Ramos (cell line): ENCODE measurements around the gene AARS1.
"Not testable (repeated sequence)": the region's sequence is repeated elsewhere in the genome, so short reads cannot be mapped to it uniquely, and the experiment has no call there.

Experiments used
- in situ Hi-C: fragments of 300-500 bp; cut with MboI; formaldehyde crosslinking; loops from one replicate; pipeline ENCODE4 v1.14.3; 2022; ENCODE audit warnings: low sequenced_read_pairs; ENCODE audit not compliant: unreplicated experiment

Gene AARS1

GRCh38 chr16:70289229-70290094 lies at the start of gene AARS1:
Gene AARS1, minus strand, starts transcription at chr16:70289506. Its CDS starts 6,743 bp downstream, at chr16:70282763.
- in situ Hi-C loops, result no loop called here

- in situ Hi-C loops, result no loop called here
Measured at GRCh38 chr16:70337814-70338213, 48.5 kb upstream of the AARS1 start.

- in situ Hi-C loops, result not testable (repeated sequence)
Measured at GRCh38 chr16:70332728-70333127, 43.4 kb upstream of the AARS1 start.

- in situ Hi-C loops, result no loop called here
Measured at GRCh38 chr16:70331588-70332358, 42.5 kb upstream of the AARS1 start.

- in situ Hi-C loops, result no loop called here
Measured at GRCh38 chr16:70331091-70331490, 41.8 kb upstream of the AARS1 start.

- in situ Hi-C loops, result no loop called here
Measured at GRCh38 chr16:70324998-70325747, 35.9 kb upstream of the AARS1 start.

GRCh38 chr16:70320121-70320520 lies 30.8 kb upstream of the AARS1 start:
- in situ Hi-C loops, result no loop called here

GRCh38 chr16:70307726-70308125 lies 18.4 kb upstream of the AARS1 start:
- in situ Hi-C loops, result not testable (repeated sequence)

GRCh38 chr16:70306880-70307279 lies 17.6 kb upstream of the AARS1 start:
- in situ Hi-C loops, result no loop called here

- in situ Hi-C loops, result no loop called here
Measured at GRCh38 chr16:70304892-70305448, 15.7 kb upstream of the AARS1 start.

GRCh38 chr16:70302745-70303144 lies 13.4 kb upstream of the AARS1 start:
- in situ Hi-C loops, result no loop called here

- in situ Hi-C loops, result no loop called here
Measured at GRCh38 chr16:70301121-70301520, 11.8 kb upstream of the AARS1 start.

- in situ Hi-C loops, result no loop called here
Measured at GRCh38 chr16:70298988-70299938, 10.0 kb upstream of the AARS1 start, which contains the start of gene DDX19B. Gene DDX19B, plus strand, starts transcription at chr16:70299186. Its CDS starts 112 bp downstream, at chr16:70299298.

GRCh38 chr16:70295634-70296033 lies 6.3 kb upstream of the AARS1 start:
- in situ Hi-C loops, result no loop called here

- in situ Hi-C loops, result no loop called here
Measured at GRCh38 chr16:70294385-70295025, 5.2 kb upstream of the AARS1 start.

GRCh38 chr16:70292148-70292547 lies 2.8 kb upstream of the AARS1 start:
- in situ Hi-C loops, result not testable (repeated sequence)

- in situ Hi-C loops, result no loop called here
Measured at GRCh38 chr16:70290949-70291519, 1.7 kb upstream of the AARS1 start.

GRCh38 chr16:70287304-70287971 lies 1.9 kb downstream of the AARS1 start:
- in situ Hi-C loops, result not testable (repeated sequence)
